OCI-M2 (cell line): ENCODE data around the gene RBBP8NL.

ENCODE experiments used
- DNase-seq: peaks from one replicate; lab custom pipeline; 2025; ENCODE audit not compliant: unreplicated experiment; lab: John Stamatoyannopoulos, UW

Gene RBBP8NL

GRCh38 chr20:62462976-62463592, 35.7 kb upstream of the RBBP8NL start:
- no peak for DNase-seq

- no peak for DNase-seq
Measured at GRCh38 chr20:62461834-62462233, 34.5 kb upstream of the RBBP8NL start.

GRCh38 chr20:62461157-62461556, 33.8 kb upstream of the RBBP8NL start:
- no peak for DNase-seq

- no peak for DNase-seq
Measured at GRCh38 chr20:62460678-62461077, 33.3 kb upstream of the RBBP8NL start.

GRCh38 chr20:62459488-62459887, 32.1 kb upstream of the RBBP8NL start:
- DNase-seq: no peak

- no peak for DNase-seq
Measured at GRCh38 chr20:62458275-62459251, 31.2 kb upstream of the RBBP8NL start.

- DNase-seq: no peak
Measured at GRCh38 chr20:62457831-62458230, 30.5 kb upstream of the RBBP8NL start.

- DNase-seq: no peak
Measured at GRCh38 chr20:62457098-62457497, 29.8 kb upstream of the RBBP8NL start.

GRCh38 chr20:62455929-62456328, 28.6 kb upstream of the RBBP8NL start:
- DNase-seq: no peak

GRCh38 chr20:62454904-62455636, 27.7 kb upstream of the RBBP8NL start:
- no peak for DNase-seq

- no peak for DNase-seq
Measured at GRCh38 chr20:62453186-62453808, 26.0 kb upstream of the RBBP8NL start.

GRCh38 chr20:62452475-62453095, 25.2 kb upstream of the RBBP8NL start:
- DNase-seq: no peak

- no peak for DNase-seq
Measured at GRCh38 chr20:62451970-62452369, 24.6 kb upstream of the RBBP8NL start.

- DNase-seq: no peak
Measured at GRCh38 chr20:62451156-62451767, 23.9 kb upstream of the RBBP8NL start.

- DNase-seq: no peak
Measured at GRCh38 chr20:62449951-62450691, 22.8 kb upstream of the RBBP8NL start.

GRCh38 chr20:62448788-62449187, 21.4 kb upstream of the RBBP8NL start:
- no peak for DNase-seq

- DNase-seq: no peak
Measured at GRCh38 chr20:62448038-62448437, 20.7 kb upstream of the RBBP8NL start.

GRCh38 chr20:62446888-62447869, 19.8 kb upstream of the RBBP8NL start:
- no peak for DNase-seq
